Adrenal gland (tissue), 5 donors: Measurements from ENCODE around the gene EPHA5.

ENCODE experiments used
- CTCF ChIP-seq, 6 experiments: fragments of 450-650 bp in 4 of 6; fragments of 200-600 bp in 2 of 6; sonication (generic) in 1 of 6; IDR thresholded peaks; 1 replicate in 5 of 6; 2 replicates in 1 of 6; pipeline versions ENCODE4 v1.5.1 to v1.8.0; 2016 to 2021; ENCODE audit warnings: antibody characterized with exemption in 6 of 6, mild to moderate bottlenecking in 2 of 6, moderate library complexity in 1 of 6
- POLR2A ChIP-seq, 2 donors: fragments of 450-650 bp; IDR thresholded peaks; one replicate each; pipeline ENCODE4 v1.6.1; 2017; ENCODE audit warnings: antibody characterized with exemption in 2 of 2, mild to moderate bottlenecking in 2 of 2, moderate library complexity in 1 of 2
- donor health status: DM: no; HTN: no; CAD: no.

DNA sequence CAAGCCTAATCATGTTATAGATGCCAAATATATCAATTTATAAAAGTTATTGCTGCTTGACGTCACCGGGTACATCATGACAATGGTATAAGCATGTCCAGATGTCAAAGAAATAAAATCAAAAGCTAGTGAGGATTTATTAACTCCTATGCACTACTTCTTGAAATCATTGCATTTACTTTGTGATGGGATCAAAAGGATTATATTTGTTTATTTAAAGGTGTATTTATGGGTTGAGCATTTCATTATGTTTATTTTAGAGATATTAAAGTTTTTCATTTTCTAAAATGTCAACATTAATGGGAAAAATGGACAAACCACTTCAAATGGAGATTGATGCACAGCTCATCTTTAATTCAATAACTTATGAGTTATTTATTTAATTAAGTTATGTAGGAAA, 277.8 kb downstream of the EPHA5 start:
- TF ChIP-seq CTCF (IDR thresholded peaks at IDR 0.05) = no peak
- TF ChIP-seq POLR2A (IDR thresholded peaks at IDR 0.05) = no peak
